HEK293 (cell line): ENCODE data around the gene COQ10A.

Source experiments
- CTCF ChIA-PET: fragments of 350-600 bp; formaldehyde crosslinking; extraction: SDS; loops from one replicate; lab custom pipeline; 2021; ENCODE audit warnings: antibody characterized with exemption; lab: Yijun Ruan, JAX
- POLR2A ChIA-PET: fragments of 300-600 bp; formaldehyde crosslinking; extraction: SDS; loops from one replicate; lab custom pipeline; 2020; ENCODE audit warnings: antibody characterized with exemption, inconsistent platforms; lab: Yijun Ruan, JAX
- H3K27ac ChIP-seq: fragments of 200-500 bp; sonication (Bioruptor generic); 2 replicates; pipeline ENCODE4 v1.5.1; 2014; ENCODE audit warnings: low read depth, low read length, control low read depth, inconsistent platforms; ENCODE audit errors: extremely low read depth
- H3K36me3 ChIP-seq, 2 experiments: fragments of 200-500 bp in 1 of 2; sonication (Bioruptor generic) in 1 of 2; 1 replicate in 1 of 2; 2 replicates in 1 of 2; pipeline ENCODE4 v1.5.1; 2014 to 2017; ENCODE audit warnings: inconsistent platforms in 2 of 2, low read length in 2 of 2; ENCODE audit not compliant: control insufficient read depth in 2 of 2, insufficient read depth in 1 of 2
- H3K4me1 ChIP-seq: fragments of 200-500 bp; sonication (Bioruptor generic); 2 replicates; pipeline ENCODE4 v1.5.1; 2014; ENCODE audit warnings: mild to moderate bottlenecking, low read length, inconsistent platforms; ENCODE audit not compliant: control insufficient read depth, insufficient read depth
- H3K4me3 ChIP-seq: 2 replicates; pipeline ENCODE4 v1.5.1; 2011; ENCODE audit warnings: low read depth, mild to moderate bottlenecking, control low read depth, low read length, moderate library complexity
- H3K9me3 ChIP-seq: fragments of 200-500 bp; sonication (Bioruptor generic); 2 replicates; pipeline ENCODE4 v1.5.1; 2014; ENCODE audit warnings: low read depth, low read length, inconsistent platforms; ENCODE audit not compliant: control insufficient read depth, insufficient read depth
- CTCF ChIP-seq: fragments of 450-650 bp; formaldehyde crosslinking; IDR thresholded peaks from 2 replicates; pipeline ENCODE4 v1.5.1; 2016; ENCODE audit warnings: missing biosample characterization, missing genetic modification characterization
- GLI2 ChIP-seq: fragments of 450-650 bp; formaldehyde crosslinking; IDR thresholded peaks from 2 replicates; pipeline ENCODE4; 2017; ENCODE audit warnings: missing biosample characterization, missing genetic modification characterization, low read depth, borderline replicate concordance
- IKZF3 ChIP-seq: fragments of 450-650 bp; IDR thresholded peaks from 2 replicates; pipeline ENCODE4 v1.5.0; 2018; ENCODE audit warnings: missing biosample characterization, mild to moderate bottlenecking, missing genetic modification characterization, moderate library complexity
- KLF16 ChIP-seq: fragments of 450-650 bp; formaldehyde crosslinking; IDR thresholded peaks from 2 replicates; pipeline ENCODE4 v1.5.1; 2017; ENCODE audit warnings: missing biosample characterization, missing genetic modification characterization
- KLF7 ChIP-seq: fragments of 450-650 bp; formaldehyde crosslinking; IDR thresholded peaks from 2 replicates; pipeline ENCODE4 v1.5.1; 2016; ENCODE audit warnings: missing biosample characterization, missing genetic modification characterization, borderline replicate concordance
- KLF8 ChIP-seq: fragments of 450-650 bp; formaldehyde crosslinking; IDR thresholded peaks from 2 replicates; pipeline ENCODE4 v1.5.1; 2016; ENCODE audit warnings: missing biosample characterization, missing genetic modification characterization
- PRDM1 ChIP-seq: fragments of 450-650 bp; formaldehyde crosslinking; IDR thresholded peaks from 2 replicates; pipeline ENCODE4; 2016; ENCODE audit warnings: missing biosample characterization, missing genetic modification characterization
- SCRT2 ChIP-seq: fragments of 450-650 bp; formaldehyde crosslinking; IDR thresholded peaks from 2 replicates; pipeline ENCODE4 v1.5.1; 2016; ENCODE audit warnings: missing biosample characterization, missing genetic modification characterization
- SP3 ChIP-seq: fragments of 450-650 bp; formaldehyde crosslinking; IDR thresholded peaks from 2 replicates; pipeline ENCODE4 v1.5.1; 2016; ENCODE audit warnings: missing biosample characterization, missing genetic modification characterization
- ZBTB7A ChIP-seq: fragments of 450-650 bp; formaldehyde crosslinking; IDR thresholded peaks from 2 replicates; pipeline ENCODE4 v1.5.1; 2016; ENCODE audit warnings: low read depth, missing biosample characterization, missing genetic modification characterization
- ZBTB8A ChIP-seq: fragments of 450-650 bp; formaldehyde crosslinking; IDR thresholded peaks from 2 replicates; pipeline ENCODE4 v1.5.1; 2016; ENCODE audit warnings: missing biosample characterization, missing genetic modification characterization
- ZNF174 ChIP-seq: fragments of 450-650 bp; formaldehyde crosslinking; IDR thresholded peaks from 2 replicates; pipeline ENCODE4 v1.5.0; 2017; ENCODE audit warnings: missing biosample characterization, mild to moderate bottlenecking, missing genetic modification characterization
- ZNF18 ChIP-seq: fragments of 450-650 bp; formaldehyde crosslinking; IDR thresholded peaks from 2 replicates; pipeline ENCODE4 v1.5.1; 2016; ENCODE audit warnings: missing biosample characterization, missing genetic modification characterization
- ZNF302 ChIP-seq: fragments of 450-650 bp; formaldehyde crosslinking; IDR thresholded peaks from 2 replicates; pipeline ENCODE4 v1.5.1; 2016; ENCODE audit warnings: missing biosample characterization, missing genetic modification characterization, low read depth
- ZNF426 ChIP-seq: fragments of 450-650 bp; formaldehyde crosslinking; IDR thresholded peaks from 2 replicates; pipeline ENCODE4 v1.5.1; 2017; ENCODE audit warnings: missing biosample characterization, missing genetic modification characterization, mild to moderate bottlenecking, inconsistent platforms, moderate library complexity
- ZNF449 ChIP-seq: fragments of 450-650 bp; formaldehyde crosslinking; IDR thresholded peaks from 2 replicates; pipeline ENCODE4 v1.5.1; 2017; ENCODE audit warnings: missing biosample characterization, mild to moderate bottlenecking, missing genetic modification characterization, moderate library complexity
- ZNF701 ChIP-seq: fragments of 450-650 bp; formaldehyde crosslinking; IDR thresholded peaks from 2 replicates; pipeline ENCODE4 v1.5.1; 2016; ENCODE audit warnings: missing biosample characterization, missing genetic modification characterization
- ZSCAN16 ChIP-seq: fragments of 450-650 bp; formaldehyde crosslinking; IDR thresholded peaks from 2 replicates; pipeline ENCODE4 v1.5.1; 2016; ENCODE audit warnings: missing biosample characterization, missing genetic modification characterization
- TF ChIP-seq, protein P1 (sequence below): fragments of 450-650 bp; formaldehyde crosslinking; IDR thresholded peaks from 2 replicates; pipeline ENCODE4 v1.5.1; 2016; ENCODE audit warnings: missing biosample characterization, missing genetic modification characterization
- TF ChIP-seq, protein P2 (sequence below): fragments of 450-650 bp; formaldehyde crosslinking; IDR thresholded peaks from 2 replicates; pipeline ENCODE4 v1.5.1; 2016; ENCODE audit warnings: missing biosample characterization, missing genetic modification characterization, low read depth

COQ10A gene

GRCh38 chr12:56252649-56253048 is 14.1 kb upstream of the COQ10A start:
- no peak for TF ChIP-seq ZSCAN16 (tag by site-specific recombination)
- no peak for TF ChIP-seq SCRT2 (tag by site-specific recombination)
- TF ChIP-seq ZBTB8A (tag by site-specific recombination) = no peak
- no peak for TF ChIP-seq ZNF18 (tag by site-specific recombination)
- no peak for TF ChIP-seq SP3 (tag by site-specific recombination)
- TF ChIP-seq CTCF (tag by site-specific recombination) = no peak
- TF ChIP-seq, all 188 proteins: peak for 0
- no peak overlapping the region for H3K27ac ChIP-seq
- no peak overlapping the region for H3K4me3 ChIP-seq
- H3K9me3 ChIP-seq = no peaks in the 10 kb centered on the region
- peaks cover 54 to 86% of the 10 kb centered on the region in 2 experiments for H3K36me3 ChIP-seq
- ChIA-PET CTCF (interaction anchor here (0.6 to 1.4 kb wide), 4 partner anchors 14 to 223 kb away, joined by 3 to 5 read pairs (median 4); partner anchors contain the start of genes COQ10A and SPRYD4), POLR2A (no interaction called here)
- peaks cover 9% of the 10 kb centered on the region for H3K4me1 ChIP-seq

DNA sequence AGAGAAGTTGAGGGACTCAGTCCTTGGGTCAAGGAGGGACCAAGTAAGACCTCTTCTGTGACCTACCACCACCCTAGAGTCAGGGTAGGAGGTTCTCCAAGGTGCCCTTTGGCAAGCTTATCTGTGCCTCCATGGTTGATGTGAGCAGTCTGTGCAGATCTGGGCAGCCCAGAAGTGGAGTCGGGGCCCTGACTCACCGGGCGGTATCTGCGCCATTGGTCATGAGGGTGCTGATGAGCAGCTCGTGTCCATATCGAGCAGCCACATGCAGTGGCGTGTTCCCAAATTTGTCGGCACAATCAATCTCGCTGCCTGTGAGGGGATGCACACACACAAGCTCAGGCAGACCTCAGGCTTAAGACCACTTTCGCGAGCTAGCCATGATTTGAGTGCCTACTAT is 13.7 kb upstream of the COQ10A start:
- Histone ChIP-seq H3K9me3 (no peaks in the 10 kb centered on the region), H3K27ac (no peak overlapping the region), H3K4me3 (no peak overlapping the region), H3K4me1 (peaks cover 9% of the 10 kb centered on the region), H3K36me3 (peaks cover 54 to 82% of the 10 kb centered on the region in 2 experiments)
- CTCF ChIA-PET = interaction anchor here (0.6 to 1.4 kb wide), 5 partner anchors 14 to 223 kb away, joined by 3 to 5 read pairs (median 4); partner anchors contain the start of genes COQ10A and SPRYD4
- POLR2A ChIA-PET = interaction anchor here (1.7 kb wide), 1 partner anchor 14 kb away, joined by 6 read pairs; the partner anchor contains the start of gene COQ10A
- TF ChIP-seq ZNF701 (tag by site-specific recombination) (no peak), GLI2 (tag by site-specific recombination) (no peak), ZNF302 (tag by site-specific recombination) (no peak), KLF7 (tag by site-specific recombination) (no peak), KLF8 (tag by site-specific recombination) (no peak), KLF16 (tag by site-specific recombination) (no peak), ZNF174 (tag by site-specific recombination) (no peak), IKZF3 (tag by site-specific recombination) (no peak), PRDM1 (tag by site-specific recombination) (no peak), ZBTB7A (tag by site-specific recombination) (no peak), ZNF449 (tag by site-specific recombination) (no peak), ZNF426 (tag by site-specific recombination) (no peak)
- TF ChIP-seq, protein P1, sequence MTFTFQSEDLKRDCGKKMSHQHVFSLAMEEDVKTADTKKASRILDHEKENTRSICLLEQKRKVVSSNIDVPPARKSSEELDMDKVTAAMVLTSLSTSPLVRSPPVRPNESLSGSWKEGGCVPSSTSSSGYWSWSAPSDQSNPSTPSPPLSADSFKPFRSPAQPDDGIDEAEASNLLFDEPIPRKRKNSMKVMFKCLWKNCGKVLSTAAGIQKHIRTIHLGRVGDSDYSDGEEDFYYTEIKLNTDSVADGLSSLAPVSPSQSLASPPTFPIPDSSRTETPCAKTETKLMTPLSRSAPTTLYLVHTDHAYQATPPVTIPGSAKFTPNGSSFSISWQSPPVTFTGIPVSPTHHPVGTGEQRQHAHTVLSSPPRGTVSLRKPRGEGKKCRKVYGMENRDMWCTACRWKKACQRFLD (tag by site-specific recombination) = no peak
- TF ChIP-seq, protein P2, sequence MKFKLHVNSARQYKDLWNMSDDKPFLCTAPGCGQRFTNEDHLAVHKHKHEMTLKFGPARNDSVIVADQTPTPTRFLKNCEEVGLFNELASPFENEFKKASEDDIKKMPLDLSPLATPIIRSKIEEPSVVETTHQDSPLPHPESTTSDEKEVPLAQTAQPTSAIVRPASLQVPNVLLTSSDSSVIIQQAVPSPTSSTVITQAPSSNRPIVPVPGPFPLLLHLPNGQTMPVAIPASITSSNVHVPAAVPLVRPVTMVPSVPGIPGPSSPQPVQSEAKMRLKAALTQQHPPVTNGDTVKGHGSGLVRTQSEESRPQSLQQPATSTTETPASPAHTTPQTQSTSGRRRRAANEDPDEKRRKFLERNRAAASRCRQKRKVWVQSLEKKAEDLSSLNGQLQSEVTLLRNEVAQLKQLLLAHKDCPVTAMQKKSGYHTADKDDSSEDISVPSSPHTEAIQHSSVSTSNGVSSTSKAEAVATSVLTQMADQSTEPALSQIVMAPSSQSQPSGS (tag by site-specific recombination) = no peak
